Glutamatergic neuron (in vitro differentiated cells): Measurements from ENCODE around the gene MINDY1. TPM values are rescaled to one million over a fixed set of nuclear protein-coding genes. Genes with fewer than 3 reads are reported as not detected.

Experiments used
- DNase-seq: peaks from one replicate; pipeline ENCODE4 v3.0.0; 2022
- H3K27ac Mint-ChIP-seq: one replicate; pipeline ENCODE4 v1.8.0; 2020; ENCODE audit warnings: mild to moderate bottlenecking, mixed read lengths, inconsistent platforms; ENCODE audit not compliant: unreplicated experiment
- H3K27me3 Mint-ChIP-seq: one replicate; pipeline ENCODE4 v1.8.0; 2020; ENCODE audit warnings: mild to moderate bottlenecking, moderate library complexity, mixed read lengths, inconsistent platforms; ENCODE audit not compliant: unreplicated experiment
- H3K36me3 Mint-ChIP-seq: one replicate; pipeline ENCODE4 v1.8.0; 2020; ENCODE audit warnings: mild to moderate bottlenecking, mixed read lengths, inconsistent platforms; ENCODE audit not compliant: unreplicated experiment
- H3K4me1 Mint-ChIP-seq: one replicate; pipeline ENCODE4 v1.8.0; 2020; ENCODE audit warnings: mild to moderate bottlenecking, low read depth, mixed read lengths, inconsistent platforms; ENCODE audit not compliant: unreplicated experiment
- H3K4me3 Mint-ChIP-seq: one replicate; pipeline ENCODE4 v1.8.0; 2020; ENCODE audit warnings: mild to moderate bottlenecking, mixed read lengths, inconsistent platforms; ENCODE audit not compliant: unreplicated experiment
- H3K9me3 Mint-ChIP-seq: one replicate; pipeline ENCODE4 v1.8.0; 2020; ENCODE audit warnings: mild to moderate bottlenecking, moderate library complexity, mixed read lengths, inconsistent platforms; ENCODE audit not compliant: unreplicated experiment
- CTCF ChIP-seq: fragments of 200-600 bp; sonication (generic); IDR thresholded peaks from one replicate; pipeline ENCODE4 v1.5.0; 2021; ENCODE audit not compliant: partially characterized antibody, unreplicated experiment
- total RNA-seq: library from RNA; stranded (reverse); fragmentation: NEBNext Ultra II Directional; extraction: Animal tissue kit (Norgen Biotek cat#: 25700); gene quantifications from one replicate; pipeline ENCODE4 v1.2.1, GENCODE V29; 2021; ENCODE audit not compliant: unreplicated experiment

The MINDY1 gene
- total RNA-seq, 1 donor from 2014 or later: 26.2 TPM

- no peak for DNase-seq
- no peak for TF ChIP-seq CTCF
- no peak overlapping the region for H3K4me3 Mint-ChIP-seq
- H3K4me1 Mint-ChIP-seq: peaks cover 11% of the 10 kb centered on the region
- peaks cover 2% of the 10 kb centered on the region for H3K9me3 Mint-ChIP-seq
- H3K36me3 Mint-ChIP-seq: no peaks in the 10 kb centered on the region
- no peak overlapping the region for H3K27ac Mint-ChIP-seq
- peaks cover 3% of the 10 kb centered on the region for H3K27me3 Mint-ChIP-seq
These were observed 21.4 kb downstream of the MINDY1 start for GRCh38 chr1:150985179-150985825.

- no peaks in the 10 kb centered on the region for H3K9me3 Mint-ChIP-seq
- peak within 1 kb of the TSS; percentile 59 for H3K4me3 Mint-ChIP-seq
- H3K4me1 Mint-ChIP-seq: peaks cover 11% of the 10 kb centered on the region
- H3K27me3 Mint-ChIP-seq: peaks cover 3% of the 10 kb centered on the region
- no peaks in the 10 kb centered on the region for H3K36me3 Mint-ChIP-seq
- H3K27ac Mint-ChIP-seq: peak within 1 kb of the TSS; percentile 53
- TF ChIP-seq CTCF: no peak
- DNase-seq: no peak
These were observed 24.6 kb downstream of the MINDY1 start, which contains the start of gene ANXA9 for GRCh38 chr1:150981805-150982712. Gene ANXA9 (plus strand): TSS chr1:150982292. CDS start chr1:150983106, 814 bp downstream.

GRCh38 chr1:150981177-150981804, 25.4 kb downstream of the MINDY1 start:
- Mint-ChIP-seq H3K27me3 (peaks cover 3% of the 10 kb centered on the region), H3K9me3 (no peaks in the 10 kb centered on the region), H3K27ac (peak overlapping the region; percentile 53), H3K4me3 (peak overlapping the region; percentile 59), H3K36me3 (no peaks in the 10 kb centered on the region), H3K4me1 (peaks cover 11% of the 10 kb centered on the region)
- DNase-seq: peak; percentile 75
- TF ChIP-seq CTCF: no peak

- H3K4me1 Mint-ChIP-seq: peaks cover 11% of the 10 kb centered on the region
- no peak overlapping the region for H3K4me3 Mint-ChIP-seq
- no peaks in the 10 kb centered on the region for H3K9me3 Mint-ChIP-seq
- peak; percentile 87 for DNase-seq
- H3K36me3 Mint-ChIP-seq: no peaks in the 10 kb centered on the region
- peaks cover 7% of the 10 kb centered on the region for H3K27me3 Mint-ChIP-seq
- TF ChIP-seq CTCF: peak; percentile 100
- H3K27ac Mint-ChIP-seq: no peak overlapping the region
These were observed 27.3 kb downstream of the MINDY1 start for GRCh38 chr1:150979092-150980056.
